NCI-H187 treated with DMSO at 0.1 percent for 48 hours (cell line): ENCODE measurements around the gene ZNF783.
"Not testable (repeated sequence)": the region's sequence is repeated elsewhere in the genome, so short reads cannot be mapped to it uniquely, and the experiment has no call there.

ENCODE experiments used
- DNase-seq: peaks from one replicate; lab custom pipeline; 2025; lab: John Stamatoyannopoulos, UW

The ZNF783 gene

GRCh38 chr7:149300620-149301285 lies 38.8 kb downstream of the ZNF783 start:
- DNase-seq: no peak

GRCh38 chr7:149302222-149302621 lies 40.2 kb downstream of the ZNF783 start:
- DNase-seq: no peak

- no peak for DNase-seq
Measured at GRCh38 chr7:149302865-149303264, 40.9 kb downstream of the ZNF783 start.

- no peak for DNase-seq
Measured at GRCh38 chr7:149304006-149304405, 42.0 kb downstream of the ZNF783 start.

- DNase-seq: no peak
Measured at GRCh38 chr7:149306854-149307253, 44.9 kb downstream of the ZNF783 start.

- DNase-seq: no peak
Measured at GRCh38 chr7:149307775-149308501, 45.9 kb downstream of the ZNF783 start.

GRCh38 chr7:149310113-149310836 lies 48.3 kb downstream of the ZNF783 start:
- no peak for DNase-seq

- no peak for DNase-seq
Measured at GRCh38 chr7:149310990-149311573, 49.1 kb downstream of the ZNF783 start.

GRCh38 chr7:149313981-149314380 lies 52.0 kb downstream of the ZNF783 start:
- no peak for DNase-seq

GRCh38 chr7:149316606-149317005 lies 54.6 kb downstream of the ZNF783 start:
- no peak for DNase-seq

GRCh38 chr7:149317496-149317895 lies 55.5 kb downstream of the ZNF783 start:
- DNase-seq: no peak

GRCh38 chr7:149317986-149318672 lies 56.1 kb downstream of the ZNF783 start:
- no peak for DNase-seq

GRCh38 chr7:149319376-149319775 lies 57.4 kb downstream of the ZNF783 start:
- DNase-seq: no peak

GRCh38 chr7:149320313-149321124 lies 58.5 kb downstream of the ZNF783 start:
- DNase-seq: no peak

- DNase-seq: not testable (repeated sequence)
Measured at GRCh38 chr7:149321125-149321905, 59.3 kb downstream of the ZNF783 start.

GRCh38 chr7:149321978-149322541 lies 60.1 kb downstream of the ZNF783 start:
- DNase-seq: no peak

- no peak for DNase-seq
Measured at GRCh38 chr7:149322737-149323136, 60.7 kb downstream of the ZNF783 start.

- DNase-seq: no peak
Measured at GRCh38 chr7:149325248-149325647, 63.3 kb downstream of the ZNF783 start.

- DNase-seq: no peak
Measured at GRCh38 chr7:149329265-149329664, 67.3 kb downstream of the ZNF783 start.

- DNase-seq: no peak
Measured at GRCh38 chr7:149329766-149330334, 67.9 kb downstream of the ZNF783 start.
